C4-2B (cell line): Measurements from ENCODE around the gene ARL6IP1.

Experiments used
- H3K27ac ChIP-seq: fragments of 450-650 bp; 2 replicates; pipeline ENCODE4 v1.5.1; 2017
- ZFX ChIP-seq: fragments of 450-650 bp; IDR thresholded peaks from 2 replicates; pipeline ENCODE4 v1.6.1; 2017
- TF ChIP-seq, protein P1 (sequence below): fragments of 450-650 bp; conservative IDR thresholded peaks from 2 replicates; pipeline ENCODE4 v1.5.1; 2017; ENCODE audit warnings: mild to moderate bottlenecking

Gene ARL6IP1

DNA sequence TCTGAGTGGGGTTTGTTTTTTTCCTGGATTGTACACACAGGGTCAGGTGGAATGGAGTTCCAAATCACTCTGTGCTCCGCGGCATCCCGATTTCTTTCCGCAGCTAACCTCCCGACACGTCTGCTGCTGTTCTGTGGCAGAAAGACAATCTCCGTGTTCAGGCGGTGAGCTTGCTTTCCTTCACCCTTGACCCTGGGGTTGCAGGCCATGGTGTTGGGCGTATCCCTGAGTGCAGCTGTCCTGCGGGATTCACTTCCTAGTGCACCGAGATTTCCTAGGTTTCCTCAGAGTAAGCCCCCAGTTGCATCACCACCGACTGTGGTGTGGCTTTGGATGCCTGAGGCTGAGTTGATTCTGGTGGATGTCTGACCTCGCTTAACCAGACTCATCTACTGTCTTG, 7.8 kb upstream of the ARL6IP1 start:
- no peak for TF ChIP-seq ZFX
- TF ChIP-seq, protein P1, sequence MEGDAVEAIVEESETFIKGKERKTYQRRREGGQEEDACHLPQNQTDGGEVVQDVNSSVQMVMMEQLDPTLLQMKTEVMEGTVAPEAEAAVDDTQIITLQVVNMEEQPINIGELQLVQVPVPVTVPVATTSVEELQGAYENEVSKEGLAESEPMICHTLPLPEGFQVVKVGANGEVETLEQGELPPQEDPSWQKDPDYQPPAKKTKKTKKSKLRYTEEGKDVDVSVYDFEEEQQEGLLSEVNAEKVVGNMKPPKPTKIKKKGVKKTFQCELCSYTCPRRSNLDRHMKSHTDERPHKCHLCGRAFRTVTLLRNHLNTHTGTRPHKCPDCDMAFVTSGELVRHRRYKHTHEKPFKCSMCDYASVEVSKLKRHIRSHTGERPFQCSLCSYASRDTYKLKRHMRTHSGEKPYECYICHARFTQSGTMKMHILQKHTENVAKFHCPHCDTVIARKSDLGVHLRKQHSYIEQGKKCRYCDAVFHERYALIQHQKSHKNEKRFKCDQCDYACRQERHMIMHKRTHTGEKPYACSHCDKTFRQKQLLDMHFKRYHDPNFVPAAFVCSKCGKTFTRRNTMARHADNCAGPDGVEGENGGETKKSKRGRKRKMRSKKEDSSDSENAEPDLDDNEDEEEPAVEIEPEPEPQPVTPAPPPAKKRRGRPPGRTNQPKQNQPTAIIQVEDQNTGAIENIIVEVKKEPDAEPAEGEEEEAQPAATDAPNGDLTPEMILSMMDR, result no peak
- no peak overlapping the region for H3K27ac ChIP-seq

DNA sequence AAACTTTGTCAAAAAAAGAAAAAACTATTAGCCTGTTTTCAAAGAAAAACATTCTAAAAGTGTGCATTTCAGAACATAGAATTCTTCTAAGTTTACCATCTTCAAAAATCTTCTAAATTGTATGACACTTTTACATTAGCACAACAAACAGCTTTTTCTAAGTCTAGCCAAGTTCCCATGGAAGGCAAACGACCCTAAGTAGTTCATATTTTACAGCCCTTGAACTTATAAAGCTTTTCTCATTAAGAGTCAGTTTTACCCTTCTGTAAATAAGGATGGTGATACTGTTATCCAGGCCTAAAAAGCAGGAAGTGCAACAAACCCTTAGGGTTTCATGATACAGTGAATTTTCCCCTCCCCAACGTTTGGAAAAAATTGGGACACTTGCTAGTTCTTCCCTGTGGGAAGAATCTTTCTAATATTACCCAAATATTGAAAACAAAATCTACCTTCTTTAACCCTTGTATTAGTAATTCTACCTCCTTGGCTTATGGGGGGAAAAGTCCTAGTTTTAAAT, 4.0 kb upstream of the ARL6IP1 start:
- no peak overlapping the region for H3K27ac ChIP-seq
- no peak for TF ChIP-seq ZFX
- TF ChIP-seq, protein P1, result no peak

DNA sequence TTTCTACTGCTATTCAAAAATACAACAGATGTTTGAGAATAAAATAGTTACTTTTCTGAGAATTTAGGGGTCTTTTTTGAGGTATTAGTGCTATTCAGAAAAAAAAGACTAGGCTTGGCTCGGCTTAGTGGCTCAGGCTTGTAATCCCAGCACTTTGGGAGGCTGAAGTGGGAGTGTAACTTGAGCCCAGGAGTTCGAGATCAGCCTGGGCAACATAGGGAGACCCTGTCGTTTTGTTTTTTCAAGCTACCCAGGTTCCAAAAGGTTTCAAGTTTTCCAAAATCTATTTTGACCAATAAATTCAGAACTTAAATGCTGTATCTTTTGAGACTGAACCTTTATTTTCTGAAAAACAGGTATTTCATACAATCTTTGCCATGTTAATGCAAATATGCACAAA, 3.2 kb upstream of the ARL6IP1 start:
- TF ChIP-seq ZFX, result no peak
- TF ChIP-seq, protein P1, result no peak
- no peak overlapping the region for H3K27ac ChIP-seq

DNA sequence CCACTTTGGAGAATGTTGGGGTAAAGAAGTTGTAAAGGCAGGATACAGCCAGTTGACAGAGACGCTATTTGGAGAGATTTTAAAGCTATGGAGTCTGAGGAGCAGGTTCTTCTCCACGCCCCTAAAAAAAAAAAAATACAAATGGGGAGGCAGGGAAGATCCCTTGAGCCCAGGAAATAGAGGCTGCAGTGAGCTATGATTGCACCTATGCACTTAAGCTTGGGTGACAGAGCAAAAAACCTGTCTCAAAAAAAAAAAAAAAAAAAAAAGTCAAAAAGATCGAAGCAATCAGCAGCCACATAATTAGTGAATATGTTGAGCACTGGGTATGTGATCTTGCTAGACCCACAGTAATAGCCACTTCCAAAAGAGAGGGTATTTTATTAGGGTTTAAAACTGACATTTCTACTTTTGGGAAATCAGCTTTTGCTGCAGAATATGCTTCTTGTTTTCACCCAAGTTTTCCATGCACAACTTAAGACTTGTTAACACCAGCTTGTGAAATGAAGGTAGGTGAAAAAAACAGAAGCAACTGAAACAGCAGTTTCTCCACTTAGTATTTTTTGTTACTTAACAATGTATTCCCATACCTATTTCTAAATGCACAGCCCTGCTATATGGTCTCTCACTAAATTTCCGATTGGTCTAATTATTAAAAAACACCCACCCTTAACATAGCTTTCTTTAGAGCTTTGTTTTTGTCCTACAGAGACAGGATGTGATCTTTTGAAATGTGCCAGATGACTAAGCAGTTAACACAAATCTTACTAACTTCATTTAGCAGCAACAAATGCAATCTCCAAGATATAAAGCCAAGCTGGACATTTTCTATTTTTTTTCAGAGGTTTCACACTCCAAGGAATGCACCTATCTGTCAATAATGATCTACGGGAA, 2.5 kb upstream of the ARL6IP1 start:
- H3K27ac ChIP-seq, result no peak overlapping the region
- TF ChIP-seq, protein P1, result no peak
- no peak for TF ChIP-seq ZFX

DNA sequence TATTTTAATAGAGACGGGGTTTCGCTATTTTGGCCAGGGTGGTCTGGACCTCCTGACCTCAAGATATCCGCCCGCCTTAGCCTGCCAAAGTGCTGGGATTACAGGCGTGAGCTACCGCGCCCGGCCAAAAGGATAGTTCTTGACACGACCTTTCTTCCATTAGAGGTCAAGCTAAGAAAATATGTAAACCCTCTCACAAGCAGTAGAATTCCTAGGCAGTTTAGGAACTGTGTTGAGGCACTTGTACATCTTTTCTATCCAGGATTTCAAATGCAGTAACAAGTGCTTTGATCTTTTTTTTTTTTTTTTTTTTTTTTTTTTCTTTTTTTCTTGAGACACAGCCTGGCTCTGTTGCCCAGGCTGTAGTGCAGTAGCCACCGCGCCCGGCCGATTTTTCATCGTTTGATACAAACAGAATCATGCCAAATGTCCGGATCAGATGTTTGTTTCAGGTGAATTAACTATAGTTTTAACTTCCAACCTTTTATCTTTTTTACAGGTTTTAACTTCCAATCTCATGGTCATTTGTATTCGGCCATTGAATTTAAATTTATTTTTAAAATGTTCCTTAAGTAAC, 1.5 kb upstream of the ARL6IP1 start:
- peak overlapping the region; percentile 91; the same call in 1 of the 2 replicates for H3K27ac ChIP-seq
- no peak for TF ChIP-seq ZFX
- TF ChIP-seq, protein P1, result no peak

DNA sequence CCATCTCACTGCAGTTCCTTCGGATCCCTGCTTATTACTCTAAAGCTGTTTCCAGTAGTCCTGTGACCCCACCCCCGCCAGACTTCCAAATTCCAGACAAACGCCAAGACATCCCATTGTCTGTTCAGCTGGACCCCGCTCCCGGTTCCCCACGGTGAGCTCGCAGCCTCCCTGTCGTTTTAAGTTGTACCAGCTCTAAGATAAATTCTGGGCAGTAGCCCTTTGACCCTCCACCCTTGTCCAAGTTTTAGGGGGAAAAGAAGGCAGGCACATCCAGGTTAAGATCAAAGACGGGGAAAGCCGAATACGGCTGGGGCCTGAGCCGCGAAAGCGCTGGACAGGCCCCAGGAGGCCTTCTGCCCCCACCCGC, 589 bp downstream of the ARL6IP1 start:
- peak overlapping the region; percentile 91 for H3K27ac ChIP-seq
- TF ChIP-seq ZFX, result no peak
- TF ChIP-seq, protein P1, result no peak

DNA sequence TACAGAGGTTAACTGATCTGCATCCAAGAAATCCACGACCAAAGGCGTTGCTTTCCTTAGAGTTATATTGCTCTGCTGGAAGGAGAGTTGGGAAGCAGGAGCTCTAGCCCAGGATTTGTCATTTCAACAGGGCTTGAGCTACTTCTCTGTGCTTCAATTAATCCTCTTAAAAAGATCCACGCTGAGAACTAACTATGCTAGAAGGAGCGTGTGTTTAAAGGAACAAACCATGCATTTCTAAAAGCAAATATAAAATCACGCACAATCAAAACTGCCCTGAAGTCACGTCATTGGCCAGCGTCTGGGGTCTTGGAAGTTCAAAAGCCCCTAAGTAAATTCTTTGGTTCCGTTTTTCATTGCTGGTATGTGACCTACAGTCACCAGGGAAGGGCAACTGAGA, 1.1 kb downstream of the ARL6IP1 start:
- H3K27ac ChIP-seq, result peak overlapping the region; percentile 91
- TF ChIP-seq, protein P1, result no peak
- TF ChIP-seq ZFX, result no peak
